MM.1S (cell line): ENCODE results near the gene XPO1.

Source experiments
- EZH2 ChIP-seq: fragments of 300-600 bp; sonication (generic); optimal IDR thresholded peaks from 2 replicates; pipeline ENCODE3; 2017; ENCODE audit warnings: low read depth, mild to moderate bottlenecking, antibody characterized with exemption, low read length, mixed read lengths
- EZH2phosphoT487 ChIP-seq: fragments of 300-600 bp; sonication (generic); IDR thresholded peaks from 2 replicates; pipeline ENCODE4 v1.6.1; 2018; ENCODE audit warnings: antibody characterized with exemption, low read length
- TF ChIP-seq, protein P1 (sequence below): fragments of 300-600 bp; sonication (generic); IDR thresholded peaks from 2 replicates; pipeline ENCODE4 v1.5.1; 2016; ENCODE audit warnings: antibody characterized with exemption, low read length, mixed read lengths

DNA sequence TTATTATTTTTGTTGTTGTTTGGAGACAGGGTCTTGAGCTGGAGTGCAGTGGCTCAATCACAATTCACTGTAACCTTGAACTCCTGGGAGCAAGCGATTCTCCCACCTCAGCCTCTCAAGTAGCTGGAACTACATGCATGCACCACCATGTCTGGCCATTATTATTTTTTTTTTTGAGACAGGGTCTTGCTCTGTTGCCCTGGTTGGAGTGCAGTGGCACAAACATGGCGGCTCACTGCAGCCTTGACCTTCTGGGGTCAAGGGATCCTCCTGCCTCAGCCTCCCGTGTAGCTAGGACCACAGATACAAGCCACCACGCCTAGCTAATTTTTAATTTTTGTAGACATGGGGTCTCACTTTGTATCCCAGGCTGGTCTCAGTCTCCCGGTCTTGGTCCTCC lies 20.0 kb upstream of the XPO1 start:
- TF ChIP-seq, protein P1, sequence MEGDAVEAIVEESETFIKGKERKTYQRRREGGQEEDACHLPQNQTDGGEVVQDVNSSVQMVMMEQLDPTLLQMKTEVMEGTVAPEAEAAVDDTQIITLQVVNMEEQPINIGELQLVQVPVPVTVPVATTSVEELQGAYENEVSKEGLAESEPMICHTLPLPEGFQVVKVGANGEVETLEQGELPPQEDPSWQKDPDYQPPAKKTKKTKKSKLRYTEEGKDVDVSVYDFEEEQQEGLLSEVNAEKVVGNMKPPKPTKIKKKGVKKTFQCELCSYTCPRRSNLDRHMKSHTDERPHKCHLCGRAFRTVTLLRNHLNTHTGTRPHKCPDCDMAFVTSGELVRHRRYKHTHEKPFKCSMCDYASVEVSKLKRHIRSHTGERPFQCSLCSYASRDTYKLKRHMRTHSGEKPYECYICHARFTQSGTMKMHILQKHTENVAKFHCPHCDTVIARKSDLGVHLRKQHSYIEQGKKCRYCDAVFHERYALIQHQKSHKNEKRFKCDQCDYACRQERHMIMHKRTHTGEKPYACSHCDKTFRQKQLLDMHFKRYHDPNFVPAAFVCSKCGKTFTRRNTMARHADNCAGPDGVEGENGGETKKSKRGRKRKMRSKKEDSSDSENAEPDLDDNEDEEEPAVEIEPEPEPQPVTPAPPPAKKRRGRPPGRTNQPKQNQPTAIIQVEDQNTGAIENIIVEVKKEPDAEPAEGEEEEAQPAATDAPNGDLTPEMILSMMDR: no peak
- TF ChIP-seq EZH2phosphoT487 (no peak), EZH2 (no peak)
